Measurements from ENCODE around the gene TEDDM1. TPM values are rescaled to one million over a fixed set of nuclear protein-coding genes. Genes with fewer than 3 reads are reported as not detected.

Gene TEDDM1
- total and polyA plus RNA-seq, 2 of the 13 experiments (the other 11 are each of a cell fraction or from before 2014, with no cell fraction given) = not detected

DNA sequence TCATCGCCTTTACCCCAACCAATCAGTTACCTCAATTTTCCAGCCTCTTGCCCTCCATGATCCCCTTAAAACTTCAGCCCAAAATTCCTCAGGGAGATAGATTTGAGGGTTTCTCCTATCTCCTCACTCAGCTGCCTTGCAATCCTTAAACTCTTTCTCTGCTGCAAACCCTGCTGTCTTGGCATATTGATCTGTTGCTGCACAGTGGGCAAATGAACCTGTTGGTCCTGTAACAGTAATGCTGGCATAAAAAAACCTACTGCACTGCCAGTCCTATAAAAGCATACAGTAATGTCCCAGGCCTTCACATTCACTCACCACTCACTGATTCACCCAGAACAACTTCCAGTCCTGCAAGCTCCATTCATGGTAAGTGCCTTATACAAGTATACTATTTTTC, 5.1 kb upstream of the TEDDM1 start (continued):
- TF ChIP-seq ZHX1 (CRISPR knock-in tag; IDR thresholded peaks at IDR 0.05; ENCODE audit: low read depth) (no peak), GFI1 (CRISPR knock-in tag; IDR thresholded peaks at IDR 0.05; ENCODE audit: borderline replicate concordance) (no peak), MXD4 (CRISPR knock-in tag; IDR thresholded peaks at IDR 0.05) (no peak), ZBTB26 (CRISPR knock-in tag; IDR thresholded peaks at IDR 0.05; ENCODE audit: borderline replicate concordance) (no peak)
- TF ChIP-seq, protein P1, sequence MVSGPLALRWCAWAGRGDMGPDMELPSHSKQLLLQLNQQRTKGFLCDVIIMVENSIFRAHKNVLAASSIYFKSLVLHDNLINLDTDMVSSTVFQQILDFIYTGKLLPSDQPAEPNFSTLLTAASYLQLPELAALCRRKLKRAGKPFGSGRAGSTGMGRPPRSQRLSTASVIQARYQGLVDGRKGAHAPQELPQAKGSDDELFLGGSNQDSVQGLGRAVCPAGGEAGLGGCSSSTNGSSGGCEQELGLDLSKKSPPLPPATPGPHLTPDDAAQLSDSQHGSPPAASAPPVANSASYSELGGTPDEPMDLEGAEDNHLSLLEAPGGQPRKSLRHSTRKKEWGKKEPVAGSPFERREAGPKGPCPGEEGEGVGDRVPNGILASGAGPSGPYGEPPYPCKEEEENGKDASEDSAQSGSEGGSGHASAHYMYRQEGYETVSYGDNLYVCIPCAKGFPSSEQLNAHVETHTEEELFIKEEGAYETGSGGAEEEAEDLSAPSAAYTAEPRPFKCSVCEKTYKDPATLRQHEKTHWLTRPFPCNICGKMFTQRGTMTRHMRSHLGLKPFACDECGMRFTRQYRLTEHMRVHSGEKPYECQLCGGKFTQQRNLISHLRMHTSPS (CRISPR knock-in tag; IDR thresholded peaks at IDR 0.05; ENCODE audit: low read depth) = no peak
- TF ChIP-seq, protein P2, sequence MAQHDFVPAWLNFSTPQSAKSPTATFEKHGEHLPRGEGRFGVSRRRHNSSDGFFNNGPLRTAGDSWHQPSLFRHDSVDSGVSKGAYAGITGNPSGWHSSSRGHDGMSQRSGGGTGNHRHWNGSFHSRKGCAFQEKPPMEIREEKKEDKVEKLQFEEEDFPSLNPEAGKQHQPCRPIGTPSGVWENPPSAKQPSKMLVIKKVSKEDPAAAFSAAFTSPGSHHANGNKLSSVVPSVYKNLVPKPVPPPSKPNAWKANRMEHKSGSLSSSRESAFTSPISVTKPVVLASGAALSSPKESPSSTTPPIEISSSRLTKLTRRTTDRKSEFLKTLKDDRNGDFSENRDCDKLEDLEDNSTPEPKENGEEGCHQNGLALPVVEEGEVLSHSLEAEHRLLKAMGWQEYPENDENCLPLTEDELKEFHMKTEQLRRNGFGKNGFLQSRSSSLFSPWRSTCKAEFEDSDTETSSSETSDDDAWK (CRISPR knock-in tag; IDR thresholded peaks at IDR 0.05) = no peak
